Measurements from ENCODE around the gene RSPRY1.
"Not testable (repeated sequence)": the region's sequence is repeated elsewhere in the genome, so short reads cannot be mapped to it uniquely, and the experiment has no call there.

RSPRY1 gene

DNA sequence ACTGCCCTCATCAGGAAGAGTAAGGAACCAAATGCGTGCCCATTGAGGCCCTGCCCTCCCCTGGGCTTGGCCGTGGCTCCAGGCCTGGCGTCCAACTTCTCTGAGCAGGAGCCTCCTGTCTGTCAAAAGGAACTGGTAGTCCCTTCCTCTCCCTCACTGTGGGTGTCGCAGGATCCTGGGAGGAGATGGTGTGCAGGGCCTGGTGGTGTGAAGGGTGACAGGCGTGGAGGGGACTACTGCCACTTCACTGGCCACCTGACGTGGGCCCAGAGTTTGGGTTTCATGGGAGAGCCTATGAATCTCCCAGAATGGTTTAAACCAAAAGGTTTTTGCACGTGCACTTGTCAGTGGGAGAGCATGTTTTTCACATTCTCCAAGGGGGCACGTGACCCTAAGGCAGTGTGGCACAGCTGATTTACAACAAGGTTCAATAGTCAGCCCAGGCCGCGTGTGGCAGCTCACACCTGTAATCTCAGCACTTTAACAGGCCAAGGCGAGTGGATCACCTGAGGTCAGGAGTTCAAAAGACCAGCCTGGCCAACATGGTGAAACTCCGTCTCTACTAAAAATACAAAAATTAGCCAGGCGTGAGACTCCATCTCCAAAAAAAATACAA is 71.4 kb downstream of the RSPRY1 start:
- DNase-seq: no peak

DNA sequence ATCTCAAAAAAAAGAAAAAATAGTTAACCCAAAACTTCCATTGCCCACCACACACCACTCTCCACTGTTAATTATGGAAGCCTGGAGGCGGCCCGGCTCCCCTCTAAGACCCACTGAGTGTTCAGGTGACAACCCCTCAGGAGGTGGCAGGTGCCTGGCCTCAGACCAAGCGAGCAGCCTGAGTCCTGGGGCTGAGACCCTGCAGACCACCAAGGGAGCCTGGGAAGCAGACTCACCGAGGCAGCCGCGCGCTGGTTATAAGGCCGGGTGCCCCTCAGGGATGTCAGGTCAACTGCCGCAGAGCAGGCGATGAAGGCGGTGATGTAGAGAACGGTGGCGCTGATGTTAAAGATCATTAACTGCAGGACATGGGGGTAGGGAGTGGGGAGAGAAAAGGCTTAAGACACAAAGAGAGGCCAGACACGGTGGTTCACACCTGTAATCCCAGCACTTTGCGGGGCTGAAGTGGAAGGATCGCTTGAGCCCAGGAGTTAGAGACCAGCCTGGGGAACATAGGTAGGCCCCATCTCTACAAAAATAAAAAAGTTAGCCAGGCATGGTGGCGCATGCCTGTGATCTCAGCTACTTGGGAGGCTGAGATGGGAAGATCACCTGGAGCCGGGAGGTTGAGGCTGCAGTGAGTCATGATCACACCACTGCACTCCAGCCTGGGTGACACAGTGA is 72.2 kb downstream of the RSPRY1 start:
- no peak for DNase-seq

GRCh38 chr16:57258910-57259475 is 72.9 kb downstream of the RSPRY1 start:
- no peak for DNase-seq

DNA sequence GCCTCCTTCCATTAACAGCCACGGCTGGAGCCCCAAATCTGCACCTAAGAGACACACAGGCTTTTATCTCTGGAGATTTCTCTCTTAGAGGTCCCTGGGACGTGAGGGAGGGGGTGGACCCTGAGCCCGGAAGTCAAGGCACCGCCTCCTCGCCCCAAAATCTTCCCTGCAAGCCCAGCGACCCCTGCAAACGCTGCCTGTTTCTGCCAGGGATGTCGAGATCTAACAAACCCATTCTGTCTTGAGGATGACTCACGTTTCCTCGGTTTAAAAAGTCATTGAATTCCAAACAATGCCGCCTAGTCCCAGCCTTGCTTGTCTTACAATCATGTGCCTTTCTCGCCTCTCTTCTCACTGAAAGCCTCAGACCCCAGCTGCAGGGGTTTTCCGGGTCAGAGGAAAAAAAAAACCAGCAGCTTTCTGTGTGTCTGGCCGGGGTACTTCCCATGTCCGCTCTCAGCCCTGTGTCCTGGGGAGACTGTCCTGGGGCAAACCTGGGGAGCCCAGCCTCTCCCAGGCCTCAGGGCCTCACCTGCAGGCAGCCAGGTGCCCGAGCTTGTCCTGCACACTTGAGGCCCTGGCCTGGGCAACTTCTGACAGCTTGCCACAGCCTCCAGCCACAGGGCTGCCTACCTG is 74.3 kb downstream of the RSPRY1 start:
- DNase-seq: peak; percentile 80

DNA sequence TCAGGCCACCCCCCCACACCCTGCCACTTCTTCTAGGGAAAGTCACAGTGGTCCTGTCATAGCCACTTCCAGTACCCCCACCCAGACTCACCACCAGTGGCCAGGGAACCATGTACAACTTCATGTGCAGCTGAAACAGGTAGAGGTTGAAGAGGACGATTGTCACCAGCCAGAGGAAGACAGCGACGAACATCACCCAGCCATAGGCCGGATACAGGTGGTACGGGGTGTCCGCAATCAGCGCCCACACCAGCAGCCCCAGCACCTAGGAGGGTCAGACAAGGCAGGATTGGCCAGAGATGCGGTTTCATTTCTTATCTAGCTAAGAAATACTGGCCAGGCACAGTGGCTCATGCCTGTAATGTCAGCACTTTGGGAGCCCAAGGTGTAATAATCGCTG is 75.7 kb downstream of the RSPRY1 start:
- DNase-seq: no peak

GRCh38 chr16:57262841-57263540 is 76.9 kb downstream of the RSPRY1 start:
- no peak for DNase-seq

- no peak for DNase-seq
Observed at GRCh38 chr16:57263541-57264351, 77.6 kb downstream of the RSPRY1 start.

- DNase-seq: no peak
Observed at GRCh38 chr16:57264381-57264780, 78.3 kb downstream of the RSPRY1 start.

GRCh38 chr16:57264950-57265371 is 78.8 kb downstream of the RSPRY1 start:
- DNase-seq: peak; percentile 51

- no peak for DNase-seq
Observed at GRCh38 chr16:57265850-57266530, 79.9 kb downstream of the RSPRY1 start.

DNA sequence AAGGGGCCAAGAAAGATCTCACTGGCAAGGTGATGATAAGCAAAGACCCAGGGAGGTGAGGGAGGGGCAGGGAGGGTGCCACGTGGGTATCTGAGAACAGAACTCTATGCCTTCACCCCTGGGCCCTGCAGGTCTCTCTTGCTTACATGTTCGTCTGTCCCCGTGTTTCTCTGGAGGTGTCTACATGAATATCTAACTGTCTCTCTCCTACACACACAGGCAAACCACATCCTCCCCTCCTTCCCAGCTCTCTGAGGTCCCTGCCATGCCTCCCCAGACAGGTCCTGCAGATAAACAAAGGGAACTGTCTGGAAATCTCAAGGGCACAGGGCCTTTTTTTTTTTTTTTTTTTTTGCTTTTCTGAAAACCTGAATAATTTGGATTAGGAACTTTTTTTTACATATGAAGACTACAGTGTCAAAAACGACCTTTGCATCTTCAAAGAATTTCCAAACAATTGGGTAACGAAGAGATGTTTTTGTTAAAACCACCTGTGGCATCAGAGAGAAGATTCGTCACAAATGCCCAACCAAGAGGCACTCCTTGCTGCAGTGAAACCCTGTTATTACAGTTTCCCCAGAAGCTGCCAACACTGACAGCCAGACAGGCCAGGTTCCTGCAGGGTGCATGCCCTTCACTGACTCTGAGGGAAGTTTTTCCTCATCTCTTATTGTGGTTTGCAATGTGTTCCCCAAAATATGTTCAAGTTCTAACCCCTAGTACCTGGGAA is 80.6 kb downstream of the RSPRY1 start:
- DNase-seq: peak; percentile 78

DNA sequence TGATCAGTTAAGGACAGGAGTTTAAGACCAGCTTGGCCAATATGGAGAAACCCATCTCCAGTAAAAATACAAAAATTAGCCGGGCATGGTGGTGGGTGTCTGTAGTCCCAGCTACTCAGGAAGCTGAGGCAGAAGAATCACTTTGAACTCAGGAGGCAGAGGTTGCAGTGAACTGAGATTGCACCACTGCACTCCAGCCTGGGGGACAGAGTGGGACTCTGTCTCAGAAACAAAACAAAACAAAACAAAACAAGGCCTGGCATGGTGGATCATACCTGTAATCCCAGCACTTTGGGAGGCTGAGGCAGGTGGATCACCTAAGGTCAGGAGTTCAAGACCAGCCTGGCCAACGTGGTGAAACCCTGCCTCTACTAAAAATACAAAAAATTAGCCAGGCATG is 81.2 kb downstream of the RSPRY1 start:
- not testable (repeated sequence) for DNase-seq

GRCh38 chr16:57268804-57269800 is 83.0 kb downstream of the RSPRY1 start:
- DNase-seq: peak; percentile 37

- DNase-seq: no peak
Observed at GRCh38 chr16:57270221-57271062, 84.3 kb downstream of the RSPRY1 start.

DNA sequence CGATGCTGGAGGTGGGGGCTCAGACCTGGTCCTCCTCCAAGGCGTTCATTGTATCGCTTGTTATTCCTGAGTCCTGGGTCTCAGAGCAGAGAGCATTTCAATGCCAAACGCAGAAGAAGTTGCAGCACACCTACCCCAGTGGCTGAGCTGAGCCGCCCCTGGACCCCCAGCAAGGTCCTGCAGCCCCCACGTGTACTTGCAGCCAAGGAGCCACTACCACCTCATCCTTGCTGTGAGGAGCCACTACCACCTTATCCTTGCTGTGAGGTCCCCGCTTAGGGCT is 84.9 kb downstream of the RSPRY1 start:
- DNase-seq: no peak

DNA sequence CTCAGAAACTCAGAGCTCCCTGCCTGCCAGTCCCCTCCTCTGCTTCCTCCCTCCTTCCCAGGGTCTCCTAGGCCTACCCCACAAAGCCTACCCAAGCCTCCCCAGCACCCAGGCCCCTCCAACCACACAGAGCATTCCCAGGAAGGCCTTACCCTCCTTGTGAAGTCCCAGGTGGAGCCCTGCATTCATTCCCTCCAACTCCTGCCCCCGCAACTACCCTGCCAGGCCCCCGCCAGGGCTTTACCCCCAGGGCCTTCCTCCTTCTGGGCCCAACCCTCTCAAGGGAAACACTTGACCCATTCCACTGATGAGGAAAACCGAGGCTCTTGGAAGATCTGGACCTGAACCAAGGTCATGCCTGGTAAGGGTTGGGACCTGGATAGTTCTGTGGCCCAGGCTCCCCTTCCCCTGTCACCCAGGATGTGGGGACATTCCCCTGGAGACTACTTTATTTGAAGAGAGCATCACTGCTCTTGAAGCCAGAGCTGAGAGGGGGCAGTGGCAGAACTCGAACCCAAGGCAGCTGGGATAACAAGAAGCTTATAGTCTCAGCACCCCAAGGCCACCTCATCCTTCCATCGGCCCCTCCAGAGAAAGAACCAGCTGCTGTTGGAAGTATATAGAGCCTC is 85.9 kb downstream of the RSPRY1 start:
- no peak for DNase-seq

GRCh38 chr16:57273359-57273758 is 87.2 kb downstream of the RSPRY1 start:
- no peak for DNase-seq

DNA sequence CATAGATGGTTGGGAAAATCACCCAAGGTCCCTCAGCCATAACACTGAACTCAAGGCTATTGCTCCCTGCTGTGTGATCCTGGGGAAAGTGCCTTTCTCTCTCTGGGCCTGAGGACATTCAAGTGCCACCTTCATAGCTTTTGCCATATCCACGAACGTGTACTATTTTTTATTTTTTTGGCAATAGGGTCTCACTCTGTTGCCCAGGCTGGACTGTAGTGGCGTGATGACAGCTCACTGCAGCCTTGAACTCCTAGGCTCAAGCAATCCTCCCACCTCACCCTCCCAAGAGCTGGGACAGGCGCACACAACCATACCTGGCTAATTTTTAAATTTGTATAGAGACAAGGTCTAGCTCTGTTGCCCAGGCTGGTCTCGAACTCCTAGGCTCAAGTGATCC is 87.7 kb downstream of the RSPRY1 start:
- no peak for DNase-seq

DNA sequence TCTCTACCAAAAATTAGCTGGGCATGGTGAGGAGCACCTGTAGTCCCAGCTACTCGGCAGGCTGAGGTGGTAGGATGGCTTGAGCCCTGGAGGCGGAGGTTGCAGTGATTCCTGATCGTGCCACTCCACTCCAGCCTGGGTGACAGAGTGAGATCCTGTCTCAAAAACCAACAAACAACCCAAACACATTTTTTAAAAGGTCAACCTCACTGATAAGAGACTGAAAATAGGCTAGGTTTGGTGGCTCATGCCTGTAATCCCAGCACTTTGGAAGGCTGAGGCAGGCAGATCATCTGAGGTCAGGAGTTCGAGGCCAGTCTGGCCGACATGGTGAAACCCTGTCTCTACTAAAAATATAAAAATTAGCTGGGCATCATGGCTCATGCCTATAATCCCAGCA is 89.8 kb downstream of the RSPRY1 start:
- not testable (repeated sequence) for DNase-seq

Data from CD4-positive, alpha-beta T cell treated with Interleukin-17A for 4 hours (primary cell).